SU-DHL-6 (cell line): ENCODE measurements around the gene FLT1.

Experiments
- EZH2phosphoT487 ChIP-seq: fragments of 200-600 bp; sonication (generic), shearing (Covaris generic); conservative IDR thresholded peaks from 2 replicates; pipeline ENCODE4 v1.6.1; 2018; ENCODE audit warnings: mild to moderate bottlenecking, antibody characterized with exemption, low read length, moderate library complexity, mixed read lengths
- TF ChIP-seq, protein P1 (sequence below): fragments of 200-600 bp; sonication (generic); IDR thresholded peaks from one replicate; pipeline ENCODE4 v1.5.1; 2017; ENCODE audit warnings: antibody characterized with exemption, mild to moderate bottlenecking, low read length, moderate library complexity; ENCODE audit not compliant: insufficient read depth, poor library complexity, severe bottlenecking

DNA sequence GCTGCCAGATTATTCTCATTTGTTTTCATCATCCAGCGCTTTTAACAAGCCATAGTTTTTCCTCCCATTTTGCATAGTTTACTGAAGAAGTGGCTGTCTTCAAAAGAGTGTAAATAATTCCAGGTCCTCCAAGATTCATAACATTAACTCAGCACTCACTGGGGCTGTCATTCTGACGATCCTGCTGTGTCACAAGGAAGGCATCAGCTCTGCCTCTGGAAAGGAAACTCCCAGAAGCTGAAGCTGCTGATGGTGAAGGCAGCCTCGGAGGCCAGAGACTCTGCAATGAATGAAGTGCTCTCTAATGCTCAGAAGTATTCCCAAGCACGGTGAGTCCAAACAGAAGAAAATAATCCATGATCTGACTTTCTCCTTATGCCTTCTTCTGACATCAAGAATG, 60.0 kb downstream of the FLT1 start:
- TF ChIP-seq, protein P1, sequence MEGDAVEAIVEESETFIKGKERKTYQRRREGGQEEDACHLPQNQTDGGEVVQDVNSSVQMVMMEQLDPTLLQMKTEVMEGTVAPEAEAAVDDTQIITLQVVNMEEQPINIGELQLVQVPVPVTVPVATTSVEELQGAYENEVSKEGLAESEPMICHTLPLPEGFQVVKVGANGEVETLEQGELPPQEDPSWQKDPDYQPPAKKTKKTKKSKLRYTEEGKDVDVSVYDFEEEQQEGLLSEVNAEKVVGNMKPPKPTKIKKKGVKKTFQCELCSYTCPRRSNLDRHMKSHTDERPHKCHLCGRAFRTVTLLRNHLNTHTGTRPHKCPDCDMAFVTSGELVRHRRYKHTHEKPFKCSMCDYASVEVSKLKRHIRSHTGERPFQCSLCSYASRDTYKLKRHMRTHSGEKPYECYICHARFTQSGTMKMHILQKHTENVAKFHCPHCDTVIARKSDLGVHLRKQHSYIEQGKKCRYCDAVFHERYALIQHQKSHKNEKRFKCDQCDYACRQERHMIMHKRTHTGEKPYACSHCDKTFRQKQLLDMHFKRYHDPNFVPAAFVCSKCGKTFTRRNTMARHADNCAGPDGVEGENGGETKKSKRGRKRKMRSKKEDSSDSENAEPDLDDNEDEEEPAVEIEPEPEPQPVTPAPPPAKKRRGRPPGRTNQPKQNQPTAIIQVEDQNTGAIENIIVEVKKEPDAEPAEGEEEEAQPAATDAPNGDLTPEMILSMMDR = no peak
- no peak for TF ChIP-seq EZH2phosphoT487
